Mesenchymal stem cell (in vitro differentiated cells and primary cell): Measurements from ENCODE around the gene PALD1.
A peak's percentile ranks its signal among the peaks of the same experiment; 100 is the strongest.

ENCODE experiments used
- DNase-seq: peaks from one replicate; pipeline ENCODE4 v3.0.0-alpha.2; 2013
- H2AFZ ChIP-seq: one replicate; pipeline ENCODE4 v1.6.1; 2013; ENCODE audit warnings: low read depth, mild to moderate bottlenecking, control low read depth, inconsistent platforms, low read length, moderate library complexity
- H2AK5ac ChIP-seq: 2 replicates; pipeline ENCODE4 v1.6.1; 2013; ENCODE audit warnings: low read length, moderate library complexity, mild to moderate bottlenecking, inconsistent platforms; ENCODE audit not compliant: severe bottlenecking
- H2BK120ac ChIP-seq: one replicate; pipeline ENCODE4 v1.6.1; 2013; ENCODE audit warnings: low read depth, mild to moderate bottlenecking, inconsistent platforms, low read length, moderate library complexity
- H2BK12ac ChIP-seq, 2 experiments: one replicate each; pipeline ENCODE4 v1.6.1; 2013; ENCODE audit warnings: inconsistent platforms in 2 of 2, low read length in 2 of 2, mild to moderate bottlenecking in 2 of 2, moderate library complexity in 2 of 2, control low read depth in 1 of 2
- H2BK15ac ChIP-seq: one replicate; pipeline ENCODE4 v1.6.1; 2013; ENCODE audit warnings: mild to moderate bottlenecking, low read depth, inconsistent platforms; ENCODE audit not compliant: poor library complexity, severe bottlenecking
- H2BK5ac ChIP-seq: 2 replicates; pipeline ENCODE4 v1.6.1; 2013; ENCODE audit warnings: low read depth, mild to moderate bottlenecking, low read length, control low read depth, inconsistent platforms; ENCODE audit not compliant: poor library complexity, severe bottlenecking
- H3K14ac ChIP-seq, 2 experiments: one replicate each; pipeline ENCODE4 v1.6.1; 2013; ENCODE audit warnings: inconsistent platforms in 2 of 2, low read length in 2 of 2, control low read depth in 1 of 2, mild to moderate bottlenecking in 1 of 2, moderate library complexity in 1 of 2
- H3K18ac ChIP-seq, 2 experiments: one replicate each; pipeline ENCODE4 v1.6.1; 2013; ENCODE audit warnings: inconsistent platforms in 2 of 2, low read length in 2 of 2, control low read depth in 1 of 2, low read depth in 1 of 2, mild to moderate bottlenecking in 1 of 2
- H3K23ac ChIP-seq, 2 experiments: one replicate each; pipeline ENCODE4 v1.6.1; 2013; ENCODE audit warnings: inconsistent platforms in 2 of 2, low read length in 2 of 2, mild to moderate bottlenecking in 2 of 2, moderate library complexity in 2 of 2, control low read depth in 1 of 2
- H3K27ac ChIP-seq: 2 replicates; pipeline ENCODE4 v1.5.1; 2013; ENCODE audit warnings: mild to moderate bottlenecking, moderate library complexity, low read length, control low read depth, inconsistent platforms; ENCODE audit not compliant: poor library complexity, severe bottlenecking
- H3K27me3 ChIP-seq, 2 experiments: 2 replicates each; pipeline versions ENCODE4 v1.6.1 to v1.7.0; 2013; ENCODE audit warnings: low read length in 2 of 2, mild to moderate bottlenecking in 2 of 2, moderate library complexity in 2 of 2, control low read depth in 1 of 2, inconsistent platforms in 1 of 2; ENCODE audit not compliant: control insufficient read depth in 1 of 2, insufficient read depth in 1 of 2
- H3K36me3 ChIP-seq, 2 experiments: 2 replicates each; pipeline versions ENCODE4 v1.6.1 to v1.7.0; 2013; ENCODE audit warnings: low read length in 2 of 2, control low read depth in 1 of 2, inconsistent platforms in 1 of 2, low read depth in 1 of 2, mild to moderate bottlenecking in 1 of 2; ENCODE audit not compliant: insufficient read depth in 2 of 2, control insufficient read depth in 1 of 2
- H3K4ac ChIP-seq, 2 experiments: one replicate each; pipeline ENCODE4 v1.6.1; 2013; ENCODE audit warnings: inconsistent platforms in 2 of 2, low read length in 2 of 2, mild to moderate bottlenecking in 2 of 2, moderate library complexity in 2 of 2, control low read depth in 1 of 2, low read depth in 1 of 2
- H3K4me1 ChIP-seq: 2 replicates; pipeline ENCODE4 v1.6.1; 2013; ENCODE audit warnings: low read depth, low read length, control low read depth; ENCODE audit not compliant: control insufficient read depth, insufficient read depth
- H3K4me2 ChIP-seq: 2 replicates; pipeline ENCODE4 v1.6.1; 2013; ENCODE audit warnings: low read length, mild to moderate bottlenecking, inconsistent platforms; ENCODE audit not compliant: poor library complexity, severe bottlenecking
- H3K4me3 ChIP-seq, 2 experiments: 2 replicates each; pipeline versions ENCODE4 v1.5.1 to v1.7.0; 2013; ENCODE audit warnings: low read length in 2 of 2, mild to moderate bottlenecking in 2 of 2, control low read depth in 1 of 2, low read depth in 1 of 2; ENCODE audit not compliant: insufficient read depth in 1 of 2
- H3K79me1 ChIP-seq: replicated peaks from 2 replicates; pipeline ENCODE4 v1.6.1; 2013; ENCODE audit warnings: mild to moderate bottlenecking, control low read depth, low read length, inconsistent platforms; ENCODE audit not compliant: poor library complexity, severe bottlenecking
- H3K9ac ChIP-seq: 2 replicates; pipeline ENCODE4 v1.7.0; 2013; ENCODE audit warnings: mild to moderate bottlenecking, low read length, moderate library complexity
- H3K9me3 ChIP-seq: 2 replicates; pipeline ENCODE4 v1.7.0; 2013; ENCODE audit warnings: mild to moderate bottlenecking, low read length; ENCODE audit not compliant: control insufficient read depth
- H4K8ac ChIP-seq: one replicate; pipeline ENCODE4 v1.6.1; 2013; ENCODE audit warnings: inconsistent platforms, mild to moderate bottlenecking, low read length, moderate library complexity
- H4K91ac ChIP-seq: one replicate; pipeline ENCODE4 v1.6.1; 2013; ENCODE audit warnings: mild to moderate bottlenecking, low read length, inconsistent platforms
- WGBS: methylation state at CpG from one replicate; pipeline ENCODE4 v1.1.7; 2013; ENCODE audit warnings: mixed read lengths; 5-methylcytosine and 5-hydroxymethylcytosine counted together

PALD1 gene

GRCh38 chr10:70584366-70584765 lies 105.8 kb downstream of the PALD1 start:
- Histone ChIP-seq H2BK120ac (no peak overlapping the region), H3K27ac (no peak overlapping the region), H3K9ac (no peak overlapping the region), H2BK12ac (no peak overlapping the region), H3K4me2 (no peak overlapping the region), H3K23ac (no peak overlapping the region), H4K8ac (no peak overlapping the region), H3K79me1 (no peaks in the 10 kb centered on the region), H2AK5ac (no peak overlapping the region), H3K36me3 (no peaks in the 10 kb centered on the region), H3K27me3 (peaks cover 0 to 11% of the 10 kb centered on the region in 2 experiments), H2AFZ (no peak overlapping the region), H3K9me3 (no peaks in the 10 kb centered on the region), H4K91ac (no peak overlapping the region), H3K4ac (no peak overlapping the region), H3K4me1 (peaks cover 14% of the 10 kb centered on the region), H3K14ac (no peak overlapping the region), H2BK15ac (no peak overlapping the region), H3K4me3 (no peak overlapping the region), H2BK5ac (no peak overlapping the region), H3K18ac (no peak overlapping the region)
- no peak for DNase-seq
- WGBS, result 89% methylated on average over 11 of the region's 11 CpGs

DNA sequence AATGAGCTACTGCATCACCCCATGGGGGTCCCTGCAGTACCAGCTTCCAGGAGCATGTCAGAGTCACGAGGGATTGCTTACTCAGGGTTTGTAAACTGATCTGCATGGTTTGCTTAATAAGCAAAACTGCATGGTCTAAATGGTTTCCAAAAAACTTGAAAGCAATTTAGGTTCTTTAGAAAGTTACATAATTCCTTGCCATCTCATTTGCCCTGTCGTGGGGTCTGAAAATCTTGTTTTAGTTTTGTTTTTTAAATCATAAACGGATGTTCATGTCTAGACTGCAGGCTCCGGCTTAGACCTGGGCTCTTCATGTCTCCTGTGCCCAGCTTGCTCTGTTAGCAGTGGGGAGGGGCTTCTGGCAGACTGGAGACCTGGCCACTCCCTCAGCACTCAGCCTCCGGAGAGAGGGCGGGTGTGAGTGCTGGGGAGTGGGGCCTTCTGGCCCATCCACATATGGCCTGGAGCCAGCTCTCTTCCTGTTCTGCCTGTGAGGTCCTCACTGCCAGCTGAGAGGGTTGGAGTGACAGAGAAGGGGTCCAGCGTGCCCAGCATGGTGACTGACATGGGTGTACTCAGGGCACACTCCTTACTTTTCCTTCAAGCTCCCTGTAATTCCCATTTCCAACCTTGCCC lies 106.5 kb downstream of the PALD1 start:
- H3K4me1 ChIP-seq, result peaks cover 14% of the 10 kb centered on the region
- H3K36me3 ChIP-seq, result no peaks in the 10 kb centered on the region
- WGBS, result 20% methylated on average over 7 of the region's 7 CpGs
- H4K91ac ChIP-seq, result no peak overlapping the region
- no peak overlapping the region for H3K4ac ChIP-seq
- no peak overlapping the region for H4K8ac ChIP-seq
- DNase-seq, result no peak
- H3K4me3 ChIP-seq, result no peak overlapping the region
- H3K9ac ChIP-seq, result no peak overlapping the region
- no peak overlapping the region for H3K18ac ChIP-seq
- H2AK5ac ChIP-seq, result peak overlapping the region; percentile 30
- no peak overlapping the region for H2BK5ac ChIP-seq
- no peak overlapping the region for H3K27ac ChIP-seq
- no peaks in the 10 kb centered on the region for H3K79me1 ChIP-seq
- H2AFZ ChIP-seq, result no peak overlapping the region
- H3K14ac ChIP-seq, result no peak overlapping the region
- H2BK12ac ChIP-seq, result no peak overlapping the region
- H2BK15ac ChIP-seq, result no peak overlapping the region
- no peaks in the 10 kb centered on the region for H3K9me3 ChIP-seq
- H3K27me3 ChIP-seq, result peaks cover 0 to 11% of the 10 kb centered on the region in 2 experiments
- H3K4me2 ChIP-seq, result no peak overlapping the region
- H3K23ac ChIP-seq, result no peak overlapping the region
- H2BK120ac ChIP-seq, result no peak overlapping the region

- Histone ChIP-seq H3K9ac (no peak overlapping the region), H2BK120ac (no peak overlapping the region), H3K36me3 (no peaks in the 10 kb centered on the region), H2BK12ac (no peak overlapping the region), H3K27me3 (peaks cover 0 to 11% of the 10 kb centered on the region in 2 experiments), H2AFZ (no peak overlapping the region), H4K91ac (no peak overlapping the region), H2AK5ac (peak overlapping the region; percentile 30), H3K18ac (no peak overlapping the region), H3K23ac (no peak overlapping the region), H3K9me3 (no peaks in the 10 kb centered on the region), H3K4me1 (peaks cover 14% of the 10 kb centered on the region), H3K14ac (no peak overlapping the region), H2BK15ac (no peak overlapping the region), H2BK5ac (no peak overlapping the region), H3K4ac (no peak overlapping the region), H4K8ac (no peak overlapping the region), H3K27ac (no peak overlapping the region), H3K4me2 (no peak overlapping the region), H3K4me3 (no peak overlapping the region), H3K79me1 (no peaks in the 10 kb centered on the region)
- 81% methylated on average over 7 of the region's 8 CpGs for WGBS
- no peak for DNase-seq
Measured at GRCh38 chr10:70585578-70586169, 107.1 kb downstream of the PALD1 start.

DNA sequence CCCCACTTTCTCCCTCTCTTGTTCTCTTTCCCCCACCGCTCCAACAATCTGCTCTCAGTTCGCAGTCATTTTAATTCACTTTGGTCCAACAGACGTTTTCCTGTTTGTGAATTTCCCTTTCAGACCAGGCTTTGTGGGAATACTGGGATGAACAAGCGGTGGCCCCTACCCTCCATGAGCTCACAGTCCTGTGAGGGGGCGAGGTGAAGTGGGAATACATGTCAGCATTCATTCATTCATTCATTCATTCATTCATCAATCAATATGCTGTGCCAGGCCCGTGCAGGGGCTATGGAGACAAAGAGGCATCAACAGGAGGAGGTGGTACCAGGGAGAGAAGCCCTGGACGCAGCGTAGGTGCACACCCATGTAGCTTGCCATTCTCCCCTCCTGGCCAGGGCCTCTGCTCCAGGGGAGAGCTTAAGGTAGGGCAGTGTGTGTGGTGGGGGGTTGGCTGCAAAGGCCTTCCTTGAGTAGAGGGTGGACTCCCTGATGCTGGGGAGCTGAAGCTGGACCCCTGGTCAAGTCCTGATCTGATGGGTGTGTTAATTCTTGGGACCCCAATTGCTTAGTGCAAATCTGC lies 107.9 kb downstream of the PALD1 start:
- Histone ChIP-seq H2AK5ac (no peak overlapping the region), H4K91ac (no peak overlapping the region), H2BK120ac (no peak overlapping the region), H3K18ac (no peak overlapping the region), H3K9me3 (no peaks in the 10 kb centered on the region), H3K27ac (no peak overlapping the region), H3K4me1 (peaks cover 15% of the 10 kb centered on the region), H3K27me3 (peaks cover 0 to 12% of the 10 kb centered on the region in 2 experiments), H3K36me3 (no peaks in the 10 kb centered on the region), H2BK5ac (no peak overlapping the region), H3K23ac (no peak overlapping the region), H3K4me3 (no peak overlapping the region), H3K9ac (no peak overlapping the region), H2BK15ac (no peak overlapping the region), H3K14ac (no peak overlapping the region), H4K8ac (no peak overlapping the region), H2AFZ (no peak overlapping the region), H3K4ac (no peak overlapping the region), H3K79me1 (no peaks in the 10 kb centered on the region), H3K4me2 (no peak overlapping the region), H2BK12ac (no peak overlapping the region)
- no peak for DNase-seq
- WGBS, result 90% methylated on average over 6 of the region's 8 CpGs
